Stromal cell of bone marrow (primary cell): ENCODE measurements around the gene OR10H1.
"Not testable (repeated sequence)": the region's sequence is repeated elsewhere in the genome, so short reads cannot be mapped to it uniquely, and the experiment has no call there.

Experiments
- DNase-seq: peaks from one replicate; pipeline ENCODE4 v3.0.0-alpha.2; 2012; ENCODE audit warnings: low read depth

Gene OR10H1

GRCh38 chr19:15815306-15815705 lies at the start of gene OR10H1:
Gene OR10H1, minus strand, starts transcription at chr19:15815664. Its CDS starts 7,627 bp downstream, at chr19:15808037.
- DNase-seq, result no peak

GRCh38 chr19:15864824-15865223 lies 49.4 kb upstream of the OR10H1 start:
- no peak for DNase-seq

- DNase-seq, result no peak
These were observed 47.8 kb upstream of the OR10H1 start for GRCh38 chr19:15863272-15863671.

- DNase-seq, result no peak
These were observed 47.0 kb upstream of the OR10H1 start for GRCh38 chr19:15862444-15862843.

GRCh38 chr19:15860522-15860921 lies 45.1 kb upstream of the OR10H1 start:
- no peak for DNase-seq

- no peak for DNase-seq
These were observed 43.7 kb upstream of the OR10H1 start for GRCh38 chr19:15859187-15859586.

- DNase-seq, result no peak
These were observed 34.9 kb upstream of the OR10H1 start for GRCh38 chr19:15850385-15850784.

- DNase-seq, result no peak
These were observed 31.5 kb upstream of the OR10H1 start for GRCh38 chr19:15846923-15847322.

GRCh38 chr19:15843894-15844222 lies 28.4 kb upstream of the OR10H1 start:
- DNase-seq, result not testable (repeated sequence)

- no peak for DNase-seq
These were observed 27.9 kb upstream of the OR10H1 start for GRCh38 chr19:15843203-15843893.

GRCh38 chr19:15841875-15842569 lies 26.6 kb upstream of the OR10H1 start:
- no peak for DNase-seq

GRCh38 chr19:15840833-15841232 lies 25.4 kb upstream of the OR10H1 start:
- no peak for DNase-seq

- not testable (repeated sequence) for DNase-seq
These were observed 24.4 kb upstream of the OR10H1 start for GRCh38 chr19:15839888-15840287.

GRCh38 chr19:15838351-15838750 lies 22.9 kb upstream of the OR10H1 start:
- DNase-seq, result no peak

- no peak for DNase-seq
These were observed 21.8 kb upstream of the OR10H1 start for GRCh38 chr19:15837221-15837731.

- DNase-seq, result peak; percentile 89
These were observed 21.1 kb upstream of the OR10H1 start for GRCh38 chr19:15836330-15837220.

GRCh38 chr19:15835565-15836329 lies 20.3 kb upstream of the OR10H1 start:
- not testable (repeated sequence) for DNase-seq

GRCh38 chr19:15834232-15834631 lies 18.8 kb upstream of the OR10H1 start:
- DNase-seq, result not testable (repeated sequence)

- no peak for DNase-seq
These were observed 16.2 kb upstream of the OR10H1 start for GRCh38 chr19:15831626-15832025.

GRCh38 chr19:15829786-15830185 lies 14.3 kb upstream of the OR10H1 start:
- no peak for DNase-seq

GRCh38 chr19:15829306-15829698 lies 13.8 kb upstream of the OR10H1 start:
- DNase-seq, result no peak
